GM19035 (cell line): ENCODE measurements around the gene TMEM92.
"Not testable (repeated sequence)": the region's sequence is repeated elsewhere in the genome, so short reads cannot be mapped to it uniquely, and the experiment has no call there.

Experiments used
- ATAC-seq: cut with Tn5 transposase; IDR thresholded peaks from one replicate; pipeline ENCODE4 v1.9.1; 2021; ENCODE audit not compliant: unreplicated experiment

The TMEM92 gene

GRCh38 chr17:50297407-50297865 lies 23.2 kb downstream of the TMEM92 start:
- no peak for ATAC-seq

GRCh38 chr17:50298018-50298417 lies 23.8 kb downstream of the TMEM92 start:
- ATAC-seq: no peak

GRCh38 chr17:50299776-50300175 lies 25.5 kb downstream of the TMEM92 start:
- no peak for ATAC-seq

- not testable (repeated sequence) for ATAC-seq
Observed at GRCh38 chr17:50300824-50301223, 26.6 kb downstream of the TMEM92 start.

- no peak for ATAC-seq
Observed at GRCh38 chr17:50301891-50302584, 27.8 kb downstream of the TMEM92 start.

- no peak for ATAC-seq
Observed at GRCh38 chr17:50303051-50303450, 28.8 kb downstream of the TMEM92 start.

- no peak for ATAC-seq
Observed at GRCh38 chr17:50303596-50303995, 29.3 kb downstream of the TMEM92 start.

GRCh38 chr17:50304781-50305404 lies 30.6 kb downstream of the TMEM92 start:
- ATAC-seq: no peak

GRCh38 chr17:50307654-50308053 lies 33.4 kb downstream of the TMEM92 start:
- ATAC-seq: no peak

- ATAC-seq: no peak
Observed at GRCh38 chr17:50308666-50309065, 34.4 kb downstream of the TMEM92 start.

- ATAC-seq: no peak
Observed at GRCh38 chr17:50310455-50311111, 36.3 kb downstream of the TMEM92 start.

- no peak for ATAC-seq
Observed at GRCh38 chr17:50311112-50311460, 36.8 kb downstream of the TMEM92 start.

GRCh38 chr17:50311483-50311882 lies 37.2 kb downstream of the TMEM92 start:
- no peak for ATAC-seq

- ATAC-seq: no peak
Observed at GRCh38 chr17:50312308-50312707, 38.0 kb downstream of the TMEM92 start.

GRCh38 chr17:50314456-50315011 lies 40.3 kb downstream of the TMEM92 start:
- ATAC-seq: no peak

GRCh38 chr17:50316016-50316587 lies 41.8 kb downstream of the TMEM92 start:
- ATAC-seq: no peak

- ATAC-seq: not testable (repeated sequence)
Observed at GRCh38 chr17:50316660-50317059, 42.4 kb downstream of the TMEM92 start.

- ATAC-seq: no peak
Observed at GRCh38 chr17:50317121-50317520, 42.9 kb downstream of the TMEM92 start.

- no peak for ATAC-seq
Observed at GRCh38 chr17:50318501-50319285, 44.4 kb downstream of the TMEM92 start.

- ATAC-seq: no peak
Observed at GRCh38 chr17:50319306-50320004, 45.2 kb downstream of the TMEM92 start.
